ENCODE measurements around the gene SVOP.

Gene SVOP

DNA sequence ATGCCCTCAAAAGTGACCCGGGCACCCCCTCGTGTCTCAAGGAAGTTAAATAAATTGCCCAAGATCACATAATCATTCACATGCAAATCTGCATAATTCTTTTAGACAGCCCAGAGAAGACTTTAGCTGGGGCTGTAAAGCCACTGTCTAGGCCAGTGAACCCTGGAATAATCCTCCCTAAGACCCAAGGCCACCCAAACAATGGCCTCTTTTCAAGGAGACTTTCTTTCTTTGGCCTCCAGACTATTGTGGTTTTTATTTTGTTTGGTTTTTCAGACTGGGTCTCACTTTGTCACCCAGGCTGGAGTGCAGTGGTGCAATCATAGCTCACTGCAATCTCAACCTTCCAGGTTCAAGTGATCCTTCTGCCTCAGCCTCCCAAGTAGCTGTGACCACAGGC lies 10.6 kb downstream of the SVOP start:
- Histone ChIP-seq H3K27ac (replicated peaks; ENCODE audit: low read length) (no peak overlapping the region), H3K79me1 (ENCODE audit: low read depth, low read length) (no peaks in the 10 kb centered on the region), H4K91ac (ENCODE audit: low read depth, low read length, poor library complexity) (no peak overlapping the region), H2AK5ac (ENCODE audit: low read depth, low read length) (no peak overlapping the region), H3K4ac (ENCODE audit: low read length) (no peak overlapping the region), H3K36me3 (replicated peaks in 1 of 2; ENCODE audit: control insufficient read depth in 2 of 2, insufficient read depth in 2 of 2, low read length in 2 of 2) (no peaks in the 10 kb centered on the region), H2BK12ac (ENCODE audit: low read length) (no peak overlapping the region), H3K18ac (ENCODE audit: low read length) (no peak overlapping the region), H3K9me3 (replicated peaks in 1 of 2; ENCODE audit: control insufficient read depth in 2 of 2, insufficient read depth in 1 of 2, low read depth in 1 of 2, low read length in 2 of 2) (no peaks in the 10 kb centered on the region), H3K9ac (ENCODE audit: low read depth, low read length, poor library complexity) (no peak overlapping the region), H2BK120ac (ENCODE audit: low read depth, low read length) (no peak overlapping the region), H3K4me2 (ENCODE audit: insufficient read depth, low read length, poor library complexity, severe bottlenecking) (no peak overlapping the region), H3K23ac (ENCODE audit: low read depth, low read length, poor library complexity) (no peak overlapping the region), H2AFZ (ENCODE audit: low read length) (no peak overlapping the region), H3K4me3 (ENCODE audit: low read length in 2 of 2) (no peak overlapping the region), H3K4me1 (ENCODE audit: control insufficient read depth in 2 of 2, insufficient read depth in 1 of 2, low read depth in 1 of 2, low read length in 2 of 2) (peaks cover 0 to 3% of the 10 kb centered on the region in 2 donors), H3K27me3 (ENCODE audit: control insufficient read depth in 3 of 3, insufficient read depth in 3 of 3, low read depth in 1 of 3, low read length in 3 of 3) (peaks cover 0 to 2% (median 0%) of the 10 kb centered on the region in 3 experiments), H2BK5ac (ENCODE audit: low read length) (no peak overlapping the region), H3K14ac (ENCODE audit: low read length) (no peak overlapping the region), H4K8ac (ENCODE audit: low read depth, low read length) (no peak overlapping the region), H2BK15ac (ENCODE audit: low read length) (no peak overlapping the region)
- no peak for DNase-seq (ENCODE audit: low spot score)
- WGBS, 2 donors (ENCODE audit: extremely low coverage in 2 of 2, insufficient read length in 2 of 2, insufficient replicate concordance in 1 of 2), result no CpG with 5 or more reads among the region's 2 CpGs

DNA sequence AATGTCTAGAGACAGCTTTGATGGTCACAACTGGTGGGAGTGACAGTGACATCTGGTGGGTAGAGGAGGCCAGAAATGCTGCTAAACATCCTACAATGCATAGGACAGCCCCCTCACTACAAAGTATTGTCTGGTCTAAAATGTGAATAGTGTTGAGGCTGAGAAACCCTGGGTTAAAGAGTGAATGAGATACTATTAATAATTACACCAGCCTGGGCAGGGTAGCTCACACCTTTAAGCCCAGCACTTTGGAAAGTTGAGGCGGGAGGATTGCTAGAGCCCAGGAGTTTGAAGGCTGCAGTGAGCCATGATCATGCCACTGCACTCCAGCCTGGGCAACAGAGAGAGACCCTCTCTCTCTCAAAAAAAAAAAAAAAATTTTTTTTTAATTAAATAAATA lies 11.1 kb downstream of the SVOP start:
- WGBS, 2 donors (ENCODE audit: extremely low coverage in 2 of 2, insufficient read length in 2 of 2, insufficient replicate concordance in 1 of 2), result no CpG with 5 or more reads among the region's 1 CpG
- Histone ChIP-seq H3K79me1 (ENCODE audit: low read depth, low read length) (no peaks in the 10 kb centered on the region), H3K9ac (ENCODE audit: low read depth, low read length, poor library complexity) (no peak overlapping the region), H2BK15ac (ENCODE audit: low read length) (no peak overlapping the region), H3K4me2 (ENCODE audit: insufficient read depth, low read length, poor library complexity, severe bottlenecking) (no peak overlapping the region), H3K4ac (ENCODE audit: low read length) (no peak overlapping the region), H3K23ac (ENCODE audit: low read depth, low read length, poor library complexity) (no peak overlapping the region), H2BK5ac (ENCODE audit: low read length) (no peak overlapping the region), H3K18ac (ENCODE audit: low read length) (no peak overlapping the region), H2BK12ac (ENCODE audit: low read length) (no peak overlapping the region), H2AFZ (ENCODE audit: low read length) (no peak overlapping the region), H3K4me1 (ENCODE audit: control insufficient read depth in 2 of 2, insufficient read depth in 1 of 2, low read depth in 1 of 2, low read length in 2 of 2) (peaks cover 0 to 3% of the 10 kb centered on the region in 2 donors), H2BK120ac (ENCODE audit: low read depth, low read length) (no peak overlapping the region), H4K8ac (ENCODE audit: low read depth, low read length) (no peak overlapping the region), H3K27ac (replicated peaks; ENCODE audit: low read length) (no peak overlapping the region), H4K91ac (ENCODE audit: low read depth, low read length, poor library complexity) (no peak overlapping the region), H3K27me3 (ENCODE audit: control insufficient read depth in 3 of 3, insufficient read depth in 3 of 3, low read depth in 1 of 3, low read length in 3 of 3) (peaks cover 0 to 2% (median 0%) of the 10 kb centered on the region in 3 experiments), H3K9me3 (replicated peaks in 1 of 2; ENCODE audit: control insufficient read depth in 2 of 2, insufficient read depth in 1 of 2, low read depth in 1 of 2, low read length in 2 of 2) (no peaks in the 10 kb centered on the region), H2AK5ac (ENCODE audit: low read depth, low read length) (no peak overlapping the region), H3K36me3 (replicated peaks in 1 of 2; ENCODE audit: control insufficient read depth in 2 of 2, insufficient read depth in 2 of 2, low read length in 2 of 2) (no peaks in the 10 kb centered on the region), H3K14ac (ENCODE audit: low read length) (no peak overlapping the region), H3K4me3 (ENCODE audit: low read length in 2 of 2) (no peak overlapping the region)
- no peak for DNase-seq (ENCODE audit: low spot score)

DNA sequence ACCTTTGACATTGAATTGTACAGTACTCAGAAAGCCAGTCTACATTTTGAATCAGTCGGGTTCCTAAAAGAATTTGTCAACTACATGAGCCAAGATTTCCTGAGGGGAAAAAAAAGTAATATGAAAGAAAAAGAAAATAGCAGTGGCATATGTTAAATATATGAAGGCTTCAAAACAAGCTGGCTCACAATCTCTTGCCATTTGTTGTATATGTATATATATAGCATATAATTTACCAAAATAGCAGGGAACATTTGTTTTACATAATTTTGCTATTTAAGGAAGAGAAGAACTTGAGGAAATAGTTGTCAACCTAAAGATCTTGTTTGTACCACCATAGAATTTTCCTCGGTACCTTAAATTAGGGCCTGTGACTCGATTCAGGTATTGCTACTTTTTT lies 16.9 kb downstream of the SVOP start:
- H3K27ac ChIP-seq (replicated peaks; ENCODE audit: low read length), result no peak overlapping the region
- H4K8ac ChIP-seq (ENCODE audit: low read depth, low read length), result no peak overlapping the region
- no peaks in the 10 kb centered on the region for H3K27me3 ChIP-seq (ENCODE audit: control insufficient read depth in 3 of 3, insufficient read depth in 3 of 3, low read depth in 1 of 3, low read length in 3 of 3)
- H3K18ac ChIP-seq (ENCODE audit: low read length), result no peak overlapping the region
- H3K9me3 ChIP-seq (replicated peaks in 1 of 2; ENCODE audit: control insufficient read depth in 2 of 2, insufficient read depth in 1 of 2, low read depth in 1 of 2, low read length in 2 of 2), result no peaks in the 10 kb centered on the region
- H3K23ac ChIP-seq (ENCODE audit: low read depth, low read length, poor library complexity), result no peak overlapping the region
- no peak overlapping the region for H3K4ac ChIP-seq (ENCODE audit: low read length)
- H4K91ac ChIP-seq (ENCODE audit: low read depth, low read length, poor library complexity), result no peak overlapping the region
- peaks cover 0 to 2% of the 10 kb centered on the region in 2 donors for H3K4me1 ChIP-seq (ENCODE audit: control insufficient read depth in 2 of 2, insufficient read depth in 1 of 2, low read depth in 1 of 2, low read length in 2 of 2)
- H2BK12ac ChIP-seq (ENCODE audit: low read length), result no peak overlapping the region
- H2BK5ac ChIP-seq (ENCODE audit: low read length), result no peak overlapping the region
- no peak for DNase-seq (ENCODE audit: low spot score)
- no peak overlapping the region for H2AFZ ChIP-seq (ENCODE audit: low read length)
- no peak overlapping the region for H2BK120ac ChIP-seq (ENCODE audit: low read depth, low read length)
- H3K4me2 ChIP-seq (ENCODE audit: insufficient read depth, low read length, poor library complexity, severe bottlenecking), result no peak overlapping the region
- H3K4me3 ChIP-seq (ENCODE audit: low read length in 2 of 2), result no peak overlapping the region
- no peak overlapping the region for H3K9ac ChIP-seq (ENCODE audit: low read depth, low read length, poor library complexity)
- no CpG with 5 or more reads among the region's 3 CpGs for WGBS, 2 donors (ENCODE audit: extremely low coverage in 2 of 2, insufficient read length in 2 of 2, insufficient replicate concordance in 1 of 2)
- H2AK5ac ChIP-seq (ENCODE audit: low read depth, low read length), result no peak overlapping the region
- no peak overlapping the region for H2BK15ac ChIP-seq (ENCODE audit: low read length)
- no peaks in the 10 kb centered on the region for H3K36me3 ChIP-seq (replicated peaks in 1 of 2; ENCODE audit: control insufficient read depth in 2 of 2, insufficient read depth in 2 of 2, low read length in 2 of 2)
- H3K79me1 ChIP-seq (ENCODE audit: low read depth, low read length), result no peaks in the 10 kb centered on the region
- H3K14ac ChIP-seq (ENCODE audit: low read length), result no peak overlapping the region

DNA sequence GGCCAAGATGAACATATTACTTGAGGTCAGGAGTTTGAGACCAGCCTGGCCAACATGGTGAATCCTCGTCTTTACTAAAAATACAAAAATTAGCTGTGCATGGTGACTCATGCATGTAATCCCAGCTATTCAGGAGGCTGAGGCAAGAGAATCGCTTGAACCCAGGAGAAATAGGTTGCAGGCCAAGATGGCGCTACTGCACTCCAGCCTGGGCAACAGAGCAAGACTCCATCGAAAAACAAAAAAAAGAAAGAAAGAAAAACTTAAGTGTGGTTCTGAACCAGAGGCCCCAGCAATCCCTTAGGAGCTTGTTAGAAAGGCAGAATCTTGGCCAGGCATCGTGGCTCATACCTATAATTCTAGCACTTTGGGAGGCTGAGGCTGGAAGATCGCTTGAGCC lies 24.5 kb downstream of the SVOP start:
- WGBS, 2 donors (ENCODE audit: extremely low coverage in 2 of 2, insufficient read length in 2 of 2, insufficient replicate concordance in 1 of 2), result no CpG with 5 or more reads among the region's 6 CpGs
- no peak overlapping the region for H3K4ac ChIP-seq (ENCODE audit: low read length)
- no peaks in the 10 kb centered on the region for H3K36me3 ChIP-seq (replicated peaks in 1 of 2; ENCODE audit: control insufficient read depth in 2 of 2, insufficient read depth in 2 of 2, low read length in 2 of 2)
- no peak overlapping the region for H2BK12ac ChIP-seq (ENCODE audit: low read length)
- H3K27ac ChIP-seq (replicated peaks; ENCODE audit: low read length), result no peak overlapping the region
- H3K18ac ChIP-seq (ENCODE audit: low read length), result no peak overlapping the region
- H3K4me3 ChIP-seq (ENCODE audit: low read length in 2 of 2), result no peak overlapping the region
- H2BK5ac ChIP-seq (ENCODE audit: low read length), result no peak overlapping the region
- DNase-seq (ENCODE audit: low spot score), result no peak
- H3K9ac ChIP-seq (ENCODE audit: low read depth, low read length, poor library complexity), result no peak overlapping the region
- no peaks in the 10 kb centered on the region for H3K9me3 ChIP-seq (replicated peaks in 1 of 2; ENCODE audit: control insufficient read depth in 2 of 2, insufficient read depth in 1 of 2, low read depth in 1 of 2, low read length in 2 of 2)
- no peaks in the 10 kb centered on the region for H3K4me1 ChIP-seq (ENCODE audit: control insufficient read depth in 2 of 2, insufficient read depth in 1 of 2, low read depth in 1 of 2, low read length in 2 of 2)
- H2AFZ ChIP-seq (ENCODE audit: low read length), result peak overlapping the region; percentile 73
- H2AK5ac ChIP-seq (ENCODE audit: low read depth, low read length), result no peak overlapping the region
- H3K14ac ChIP-seq (ENCODE audit: low read length), result no peak overlapping the region
- no peak overlapping the region for H3K4me2 ChIP-seq (ENCODE audit: insufficient read depth, low read length, poor library complexity, severe bottlenecking)
- H3K23ac ChIP-seq (ENCODE audit: low read depth, low read length, poor library complexity), result no peak overlapping the region
- H2BK15ac ChIP-seq (ENCODE audit: low read length), result no peak overlapping the region
- H2BK120ac ChIP-seq (ENCODE audit: low read depth, low read length), result peak overlapping the region; percentile 41
- no peak overlapping the region for H4K91ac ChIP-seq (ENCODE audit: low read depth, low read length, poor library complexity)
- no peak overlapping the region for H4K8ac ChIP-seq (ENCODE audit: low read depth, low read length)
- H3K27me3 ChIP-seq (ENCODE audit: control insufficient read depth in 3 of 3, insufficient read depth in 3 of 3, low read depth in 1 of 3, low read length in 3 of 3), result no peaks in the 10 kb centered on the region
- no peaks in the 10 kb centered on the region for H3K79me1 ChIP-seq (ENCODE audit: low read depth, low read length)

Data from neuronal stem cell (in vitro differentiated cells).